Measurements from ENCODE around the gene CCDC146.

Gene CCDC146

GRCh38 chr7:77335581-77335980, 213.2 kb downstream of the CCDC146 start:
- DNase-seq, result no peak

- no peak for DNase-seq
These were observed 215.1 kb downstream of the CCDC146 start for GRCh38 chr7:77337456-77337990.

- DNase-seq, result no peak
These were observed 215.8 kb downstream of the CCDC146 start for GRCh38 chr7:77338260-77338659.

GRCh38 chr7:77338883-77339629, 216.6 kb downstream of the CCDC146 start:
- DNase-seq, result no peak

- no peak for DNase-seq
These were observed 217.3 kb downstream of the CCDC146 start for GRCh38 chr7:77339726-77340125.

Measured in NCI-H1105 (cell line).